ENCODE measurements around the gene CPO. TPM values are rescaled to one million over a fixed set of nuclear protein-coding genes. Genes with fewer than 3 reads are reported as not detected.

Gene CPO
- total RNA-seq, 1 donor from 2014 or later: not detected

DNA sequence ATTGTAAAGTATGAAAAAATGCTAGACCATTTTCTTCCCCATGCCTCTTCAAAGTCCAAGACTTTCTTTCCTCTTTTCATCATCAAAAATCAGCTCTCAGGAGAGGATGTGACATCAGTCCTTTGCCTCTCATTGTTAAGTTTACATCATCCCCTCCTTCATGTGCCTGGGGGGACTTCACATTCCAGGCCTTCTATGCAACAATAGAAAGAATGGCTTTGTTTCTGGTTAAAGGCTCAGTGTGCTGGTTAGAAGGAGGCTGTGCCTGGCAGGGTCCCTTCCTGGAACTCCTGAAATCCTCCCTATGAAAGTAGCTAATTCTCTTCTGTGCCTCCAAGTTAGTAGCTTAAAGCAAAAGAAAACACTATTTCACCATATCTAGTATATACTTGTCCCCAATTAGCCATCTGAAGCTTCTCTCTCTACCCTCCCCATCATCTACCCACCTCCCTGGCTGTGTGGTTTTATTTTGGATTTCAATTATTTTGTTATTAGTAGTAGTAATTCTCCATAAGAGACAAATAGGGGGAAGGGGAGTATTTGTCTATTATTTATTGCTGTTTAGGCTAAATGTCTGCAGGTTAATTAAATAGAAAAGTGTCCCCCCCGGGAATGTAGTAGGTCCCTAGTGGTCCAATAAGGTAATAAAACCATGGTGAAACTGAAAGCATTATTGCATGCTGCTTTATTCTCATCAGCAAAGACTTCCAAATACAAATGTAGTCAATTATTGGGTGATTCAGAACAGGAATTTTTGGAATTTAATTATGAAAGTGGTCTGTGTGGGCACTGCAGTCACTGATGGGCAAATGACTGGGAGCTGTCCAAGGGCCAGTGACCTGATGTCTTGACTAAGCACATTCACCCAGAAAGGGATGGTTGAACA, 69.0 kb downstream of the CPO start:
- Histone ChIP-seq H3K27me3 (ENCODE audit: control insufficient read depth, insufficient read depth, low read length) (no peaks in the 10 kb centered on the region), H3K4me3 (ENCODE audit: low read depth, low read length) (no peak overlapping the region), H3K36me3 (ENCODE audit: control insufficient read depth, insufficient read depth, low read length) (no peaks in the 10 kb centered on the region)
- TF ChIP-seq, protein P1, sequence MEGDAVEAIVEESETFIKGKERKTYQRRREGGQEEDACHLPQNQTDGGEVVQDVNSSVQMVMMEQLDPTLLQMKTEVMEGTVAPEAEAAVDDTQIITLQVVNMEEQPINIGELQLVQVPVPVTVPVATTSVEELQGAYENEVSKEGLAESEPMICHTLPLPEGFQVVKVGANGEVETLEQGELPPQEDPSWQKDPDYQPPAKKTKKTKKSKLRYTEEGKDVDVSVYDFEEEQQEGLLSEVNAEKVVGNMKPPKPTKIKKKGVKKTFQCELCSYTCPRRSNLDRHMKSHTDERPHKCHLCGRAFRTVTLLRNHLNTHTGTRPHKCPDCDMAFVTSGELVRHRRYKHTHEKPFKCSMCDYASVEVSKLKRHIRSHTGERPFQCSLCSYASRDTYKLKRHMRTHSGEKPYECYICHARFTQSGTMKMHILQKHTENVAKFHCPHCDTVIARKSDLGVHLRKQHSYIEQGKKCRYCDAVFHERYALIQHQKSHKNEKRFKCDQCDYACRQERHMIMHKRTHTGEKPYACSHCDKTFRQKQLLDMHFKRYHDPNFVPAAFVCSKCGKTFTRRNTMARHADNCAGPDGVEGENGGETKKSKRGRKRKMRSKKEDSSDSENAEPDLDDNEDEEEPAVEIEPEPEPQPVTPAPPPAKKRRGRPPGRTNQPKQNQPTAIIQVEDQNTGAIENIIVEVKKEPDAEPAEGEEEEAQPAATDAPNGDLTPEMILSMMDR (IDR thresholded peaks at IDR 0.05; ENCODE audit: insufficient read depth, low read length, poor library complexity, severe bottlenecking): no peak
- no peak for DNase-seq (ENCODE audit: low read depth)

DNA sequence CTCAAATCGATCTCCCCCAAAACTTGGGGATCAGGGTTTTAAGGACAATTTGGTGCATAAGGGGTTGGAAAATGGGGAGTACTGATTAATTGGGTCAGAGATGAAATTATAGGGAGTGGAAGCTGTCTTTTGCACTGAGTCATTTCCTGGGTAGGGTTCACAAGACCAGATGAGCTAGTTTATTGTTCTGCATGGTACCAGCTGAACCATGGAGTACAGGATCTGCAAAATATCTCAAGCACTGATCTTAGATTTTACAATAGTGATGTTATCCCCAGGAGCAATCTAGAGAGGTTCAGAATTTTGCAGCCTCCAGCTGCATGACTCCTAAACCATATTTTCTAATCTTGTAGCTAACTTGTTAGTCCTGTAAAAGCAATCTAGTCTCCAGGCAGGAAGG, 73.1 kb downstream of the CPO start:
- no peaks in the 10 kb centered on the region for H3K36me3 ChIP-seq (ENCODE audit: control insufficient read depth, insufficient read depth, low read length)
- TF ChIP-seq, protein P1 (IDR thresholded peaks at IDR 0.05; ENCODE audit: insufficient read depth, low read length, poor library complexity, severe bottlenecking): no peak
- H3K4me3 ChIP-seq (ENCODE audit: low read depth, low read length): no peak overlapping the region
- DNase-seq (ENCODE audit: low read depth): no peak
- no peaks in the 10 kb centered on the region for H3K27me3 ChIP-seq (ENCODE audit: control insufficient read depth, insufficient read depth, low read length)

DNA sequence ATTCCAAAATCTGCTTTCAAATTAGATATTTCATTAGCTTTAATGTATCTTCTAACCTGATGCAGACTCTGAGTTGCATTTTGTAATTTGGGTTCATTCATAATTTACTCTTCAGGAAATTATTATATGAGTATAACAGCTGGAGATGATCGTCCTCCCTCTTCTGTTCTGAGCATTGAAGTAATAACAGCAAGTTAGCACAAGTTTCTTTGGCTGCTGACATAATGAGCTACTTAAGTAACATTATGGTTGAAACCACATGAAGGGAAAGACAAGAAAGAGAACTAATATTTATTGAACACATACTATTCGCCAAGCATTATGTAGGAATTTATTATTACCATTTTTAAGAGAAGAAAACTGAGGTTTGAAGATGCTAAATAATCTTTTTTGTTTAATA, 75.1 kb downstream of the CPO start:
- no peaks in the 10 kb centered on the region for H3K36me3 ChIP-seq (ENCODE audit: control insufficient read depth, insufficient read depth, low read length)
- H3K4me3 ChIP-seq (ENCODE audit: low read depth, low read length): no peak overlapping the region
- TF ChIP-seq, protein P1 (IDR thresholded peaks at IDR 0.05; ENCODE audit: insufficient read depth, low read length, poor library complexity, severe bottlenecking): no peak
- H3K27me3 ChIP-seq (ENCODE audit: control insufficient read depth, insufficient read depth, low read length): no peaks in the 10 kb centered on the region
- no peak for DNase-seq (ENCODE audit: low read depth)

- H3K27me3 ChIP-seq (ENCODE audit: control insufficient read depth, insufficient read depth, low read length): no peaks in the 10 kb centered on the region
- no peak for DNase-seq (ENCODE audit: low read depth)
- H3K4me3 ChIP-seq (ENCODE audit: low read depth, low read length): no peak overlapping the region
- no peaks in the 10 kb centered on the region for H3K36me3 ChIP-seq (ENCODE audit: control insufficient read depth, insufficient read depth, low read length)
- TF ChIP-seq, protein P1 (IDR thresholded peaks at IDR 0.05; ENCODE audit: insufficient read depth, low read length, poor library complexity, severe bottlenecking): no peak
Observed at GRCh38 chr2:207015901-207016300, 76.6 kb downstream of the CPO start.

Other genes with a start within 250 kb of the CPO start
- not detected in 2 replicates for gene DYTN, start 221.1 kb upstream of the CPO start, total RNA-seq
- gene MDH1B, start 174.2 kb upstream of the CPO start, total RNA-seq: 1.8 and 2.7 TPM in 2 replicates
- gene FASTKD2, start 173.9 kb upstream of the CPO start, total RNA-seq: 35.8 and 38.4 TPM in 2 replicates
- 58.2 and 58.7 TPM in 2 replicates for gene KLF7, start 226.4 kb downstream of the CPO start, total RNA-seq

All from kidney epithelial cell (primary cell).